MM.1S (cell line): Measurements from ENCODE around the gene ZNF74.

Experiments used
- DNase-seq: peaks from one replicate; pipeline ENCODE4 v3.0.0-alpha.2; 2015
- H2AFZ ChIP-seq: fragments of 300-600 bp; sonication (generic); 2 replicates; pipeline ENCODE4 v1.6.0; 2016; ENCODE audit warnings: antibody characterized with exemption, low read length
- H3F3A ChIP-seq: fragments of 300-600 bp; sonication (generic); 2 replicates; pipeline ENCODE4 v1.6.1; 2016; ENCODE audit warnings: mild to moderate bottlenecking, antibody characterized with exemption, low read length, moderate library complexity, mixed read lengths; ENCODE audit not compliant: insufficient read depth
- H3K27ac ChIP-seq: fragments of 300-600 bp; sonication (generic); 2 replicates; pipeline ENCODE4 v1.5.1; 2016; ENCODE audit warnings: mild to moderate bottlenecking, low read length
- H3K27me3 ChIP-seq: fragments of 300-600 bp; sonication (generic); replicated peaks from 2 replicates; pipeline ENCODE4 v1.6.0; 2016; ENCODE audit warnings: low read length; ENCODE audit not compliant: insufficient read depth
- H3K36me3 ChIP-seq: fragments of 300-600 bp; sonication (generic); replicated peaks from 2 replicates; pipeline ENCODE4 v1.6.1; 2016; ENCODE audit warnings: mild to moderate bottlenecking, low read length, mixed read lengths; ENCODE audit not compliant: insufficient read depth
- H3K4me1 ChIP-seq: fragments of 300-600 bp; sonication (generic); 2 replicates; pipeline ENCODE4 v1.6.1; 2016; ENCODE audit warnings: low read length, mixed read lengths
- H3K4me2 ChIP-seq: fragments of 300-600 bp; sonication (generic); 2 replicates; pipeline ENCODE4 v1.6.0; 2016; ENCODE audit warnings: low read depth, low read length
- H3K4me3 ChIP-seq: fragments of 300-600 bp; sonication (generic); 2 replicates; pipeline ENCODE4 v1.5.1; 2016; ENCODE audit warnings: low read length, mixed read lengths
- H3K79me2 ChIP-seq: fragments of 300-600 bp; sonication (generic); 2 replicates; pipeline ENCODE4 v1.6.1; 2016; ENCODE audit warnings: mixed run types, low read length, mixed read lengths
- H3K9ac ChIP-seq: fragments of 300-600 bp; sonication (generic); 2 replicates; pipeline ENCODE4 v1.6.1; 2016; ENCODE audit warnings: low read length, mixed read lengths
- H3K9me2 ChIP-seq: fragments of 300-600 bp; sonication (generic); replicated peaks from 2 replicates; pipeline ENCODE4 v1.6.1; 2016; ENCODE audit warnings: mild to moderate bottlenecking, low read length, mixed read lengths; ENCODE audit not compliant: insufficient read depth
- H3K9me3 ChIP-seq: fragments of 300-600 bp; sonication (generic); replicated peaks from 2 replicates; pipeline ENCODE4 v1.6.1; 2016; ENCODE audit warnings: mild to moderate bottlenecking, low read length, mixed read lengths; ENCODE audit not compliant: insufficient read depth
- H4K20me1 ChIP-seq: fragments of 300-600 bp; sonication (generic); 2 replicates; pipeline ENCODE4 v1.6.1; 2016; ENCODE audit warnings: mild to moderate bottlenecking, low read length, moderate library complexity, mixed read lengths; ENCODE audit not compliant: insufficient read depth
- EZH2 ChIP-seq: fragments of 300-600 bp; sonication (generic); optimal IDR thresholded peaks from 2 replicates; pipeline ENCODE3; 2017; ENCODE audit warnings: low read depth, mild to moderate bottlenecking, antibody characterized with exemption, low read length, mixed read lengths
- EZH2phosphoT487 ChIP-seq: fragments of 300-600 bp; sonication (generic); IDR thresholded peaks from 2 replicates; pipeline ENCODE4 v1.6.1; 2018; ENCODE audit warnings: antibody characterized with exemption, low read length
- TF ChIP-seq, protein P1 (sequence below): fragments of 300-600 bp; sonication (generic); IDR thresholded peaks from 2 replicates; pipeline ENCODE4 v1.5.1; 2016; ENCODE audit warnings: antibody characterized with exemption, low read length, mixed read lengths

The ZNF74 gene

GRCh38 chr22:20383538-20383937 lies 10.4 kb upstream of the ZNF74 start:
- DNase-seq = no peak
- Histone ChIP-seq H2AFZ (no peak overlapping the region), H3K36me3 (no peaks in the 10 kb centered on the region), H3K9me3 (no peaks in the 10 kb centered on the region), H3K9ac (no peak overlapping the region), H3F3A (peaks cover 20% of the 10 kb centered on the region), H3K27ac (no peak overlapping the region), H3K4me1 (peaks cover 30% of the 10 kb centered on the region), H4K20me1 (no peaks in the 10 kb centered on the region), H3K27me3 (no peaks in the 10 kb centered on the region), H3K4me3 (no peak overlapping the region), H3K9me2 (no peaks in the 10 kb centered on the region), H3K79me2 (no peaks in the 10 kb centered on the region), H3K4me2 (no peak overlapping the region)
- TF ChIP-seq, protein P1, sequence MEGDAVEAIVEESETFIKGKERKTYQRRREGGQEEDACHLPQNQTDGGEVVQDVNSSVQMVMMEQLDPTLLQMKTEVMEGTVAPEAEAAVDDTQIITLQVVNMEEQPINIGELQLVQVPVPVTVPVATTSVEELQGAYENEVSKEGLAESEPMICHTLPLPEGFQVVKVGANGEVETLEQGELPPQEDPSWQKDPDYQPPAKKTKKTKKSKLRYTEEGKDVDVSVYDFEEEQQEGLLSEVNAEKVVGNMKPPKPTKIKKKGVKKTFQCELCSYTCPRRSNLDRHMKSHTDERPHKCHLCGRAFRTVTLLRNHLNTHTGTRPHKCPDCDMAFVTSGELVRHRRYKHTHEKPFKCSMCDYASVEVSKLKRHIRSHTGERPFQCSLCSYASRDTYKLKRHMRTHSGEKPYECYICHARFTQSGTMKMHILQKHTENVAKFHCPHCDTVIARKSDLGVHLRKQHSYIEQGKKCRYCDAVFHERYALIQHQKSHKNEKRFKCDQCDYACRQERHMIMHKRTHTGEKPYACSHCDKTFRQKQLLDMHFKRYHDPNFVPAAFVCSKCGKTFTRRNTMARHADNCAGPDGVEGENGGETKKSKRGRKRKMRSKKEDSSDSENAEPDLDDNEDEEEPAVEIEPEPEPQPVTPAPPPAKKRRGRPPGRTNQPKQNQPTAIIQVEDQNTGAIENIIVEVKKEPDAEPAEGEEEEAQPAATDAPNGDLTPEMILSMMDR = no peak
- TF ChIP-seq EZH2phosphoT487 (no peak), EZH2 (no peak)

DNA sequence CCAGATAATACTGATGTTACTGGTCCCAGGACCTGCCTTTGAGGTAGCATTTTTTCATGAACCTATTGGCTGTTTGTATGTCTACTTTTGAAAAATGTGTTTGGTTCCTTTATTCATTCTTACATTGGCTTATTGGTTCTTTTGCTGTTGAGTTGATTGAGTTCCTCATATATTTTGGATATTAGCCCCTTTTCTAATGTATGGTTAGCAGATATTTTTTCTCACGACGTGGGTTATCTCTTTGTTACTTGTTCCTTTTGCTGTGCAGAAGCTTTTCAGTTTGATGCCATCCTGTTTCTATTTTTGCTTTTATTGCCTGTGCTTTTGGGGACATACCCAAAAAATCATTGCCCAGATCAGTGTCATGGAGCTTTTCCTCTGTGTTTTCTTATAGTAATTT lies 9.8 kb upstream of the ZNF74 start:
- no peak overlapping the region for H3K4me3 ChIP-seq
- H3K36me3 ChIP-seq = no peaks in the 10 kb centered on the region
- H3K27me3 ChIP-seq = no peaks in the 10 kb centered on the region
- H3K4me2 ChIP-seq = no peak overlapping the region
- H3K27ac ChIP-seq = no peak overlapping the region
- DNase-seq = no peak
- no peak overlapping the region for H2AFZ ChIP-seq
- H3F3A ChIP-seq = peaks cover 20% of the 10 kb centered on the region
- TF ChIP-seq EZH2 (no peak), EZH2phosphoT487 (no peak)
- TF ChIP-seq, protein P1 = no peak
- no peaks in the 10 kb centered on the region for H3K9me3 ChIP-seq
- no peaks in the 10 kb centered on the region for H3K9me2 ChIP-seq
- H4K20me1 ChIP-seq = no peaks in the 10 kb centered on the region
- H3K79me2 ChIP-seq = no peaks in the 10 kb centered on the region
- no peak overlapping the region for H3K9ac ChIP-seq
- H3K4me1 ChIP-seq = peaks cover 27% of the 10 kb centered on the region

DNA sequence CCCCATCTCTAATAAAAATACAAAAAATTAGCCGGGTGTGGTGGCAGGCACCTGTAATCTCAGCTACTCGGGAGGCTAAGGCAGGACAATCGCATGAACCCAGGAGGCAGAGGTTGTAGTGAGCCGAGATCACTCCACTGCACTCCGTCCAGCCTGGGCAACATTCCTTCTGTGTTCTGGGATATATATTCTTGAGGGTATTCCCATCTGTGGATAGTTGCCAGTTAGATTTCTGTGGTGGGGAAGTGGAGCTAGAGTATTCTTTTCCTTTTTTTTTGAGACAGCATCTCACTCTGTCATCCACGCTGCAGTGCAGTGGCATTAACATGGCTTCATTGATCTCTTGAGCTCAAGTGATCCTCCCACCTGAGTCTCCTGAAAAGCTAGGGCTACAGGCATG lies 9.1 kb upstream of the ZNF74 start:
- H3K4me2 ChIP-seq = no peak overlapping the region
- no peaks in the 10 kb centered on the region for H3K36me3 ChIP-seq
- peaks cover 17% of the 10 kb centered on the region for H3F3A ChIP-seq
- H3K79me2 ChIP-seq = no peaks in the 10 kb centered on the region
- peaks cover 21% of the 10 kb centered on the region for H3K4me1 ChIP-seq
- H3K9me3 ChIP-seq = no peaks in the 10 kb centered on the region
- H2AFZ ChIP-seq = no peak overlapping the region
- DNase-seq = no peak
- H3K9me2 ChIP-seq = no peaks in the 10 kb centered on the region
- no peaks in the 10 kb centered on the region for H3K27me3 ChIP-seq
- H3K9ac ChIP-seq = no peak overlapping the region
- H3K4me3 ChIP-seq = no peak overlapping the region
- H3K27ac ChIP-seq = no peak overlapping the region
- no peaks in the 10 kb centered on the region for H4K20me1 ChIP-seq
- TF ChIP-seq EZH2phosphoT487 (no peak), EZH2 (no peak)
- TF ChIP-seq, protein P1 = no peak
